Immature natural killer cell (primary cell): Measurements from ENCODE around the gene CD74. TPM values are rescaled to one million over a fixed set of nuclear protein-coding genes. Genes with fewer than 3 reads are reported as not detected.

Experiments
- DNase-seq, 3 donors: peaks; one replicate each; pipeline ENCODE4 v3.0.0; 2022; ENCODE audit warnings: mixed read lengths in 1 of 3
- H3K27ac Mint-ChIP-seq, 6 donors: one replicate each; pipeline ENCODE4 v1.8.0; 2020; ENCODE audit warnings: mixed read lengths in 6 of 6, mild to moderate bottlenecking in 5 of 6, inconsistent platforms in 4 of 6, moderate library complexity in 3 of 6
- H3K27me3 Mint-ChIP-seq, 3 donors: one replicate each; pipeline ENCODE4 v1.8.0; 2020 to 2021; ENCODE audit warnings: low read depth in 3 of 3, mild to moderate bottlenecking in 3 of 3, mixed read lengths in 3 of 3, moderate library complexity in 3 of 3, inconsistent platforms in 1 of 3
- H3K36me3 Mint-ChIP-seq, 3 donors: one replicate each; pipeline ENCODE4 v1.8.0; 2020; ENCODE audit warnings: mixed read lengths in 3 of 3, inconsistent platforms in 2 of 3, mild to moderate bottlenecking in 2 of 3
- H3K4me1 Mint-ChIP-seq, 2 donors: one replicate each; pipeline ENCODE4 v1.8.0; 2020; ENCODE audit warnings: inconsistent platforms in 2 of 2, mild to moderate bottlenecking in 2 of 2, mixed read lengths in 2 of 2, moderate library complexity in 1 of 2
- H3K4me3 Mint-ChIP-seq, 5 donors: one replicate each; pipeline ENCODE4 v1.8.0; 2020; ENCODE audit warnings: mild to moderate bottlenecking in 5 of 5, mixed read lengths in 5 of 5, inconsistent platforms in 3 of 5, moderate library complexity in 3 of 5
- H3K9me3 Mint-ChIP-seq, 6 donors: one replicate each; pipeline ENCODE4 v1.8.0; 2020; ENCODE audit warnings: mild to moderate bottlenecking in 6 of 6, mixed read lengths in 6 of 6, inconsistent platforms in 4 of 6, moderate library complexity in 3 of 6
- polyA plus RNA-seq, 3 donors: library from polyadenylated mRNA; unstranded; fragments of 300-500 nt; fragmentation: Illumina TruSeq; gene quantifications; one replicate each; pipeline ENCODE4 v1.2.3, GENCODE V29; 2021

CD74 gene
- polyA plus RNA-seq, 3 donors from 2014 or later, result 982 to 1,268 (median 1,061) TPM

DNA sequence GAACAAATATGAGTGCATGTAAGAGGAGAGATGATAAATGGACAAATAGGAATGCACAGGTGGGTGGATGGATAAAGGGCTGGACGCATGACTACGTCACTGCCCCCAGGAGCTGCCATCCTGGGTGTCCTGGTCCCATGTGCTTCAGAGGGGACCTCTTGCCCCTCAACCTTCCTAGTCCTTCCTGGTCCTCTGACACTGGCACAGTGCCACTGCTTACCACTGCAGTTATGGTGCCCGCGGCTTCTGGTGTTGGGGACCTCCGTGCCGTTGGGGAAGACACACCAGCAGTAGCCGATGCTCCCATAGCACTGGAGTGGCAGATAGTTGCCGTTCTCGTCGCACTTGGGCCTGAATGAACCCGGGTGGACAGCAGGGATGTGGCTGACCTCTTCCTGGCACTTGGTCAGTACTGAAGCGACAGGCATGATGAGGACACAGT is 9.8 kb downstream of the CD74 start:
- no peak for DNase-seq
- H3K27ac Mint-ChIP-seq, result peak overlapping the region in 3 of 6 donors; percentile 28 to 50 (median 40)
- peaks cover 3 to 5% (median 5%) of the 10 kb centered on the region in 3 donors for H3K27me3 Mint-ChIP-seq
- no peaks in the 10 kb centered on the region for H3K9me3 Mint-ChIP-seq
- H3K4me1 Mint-ChIP-seq, result peaks cover 6% of the 10 kb centered on the region in 2 donors
- no peak overlapping the region for H3K4me3 Mint-ChIP-seq
- peaks cover 5 to 25% (median 16%) of the 10 kb centered on the region in 3 donors for H3K36me3 Mint-ChIP-seq

DNA sequence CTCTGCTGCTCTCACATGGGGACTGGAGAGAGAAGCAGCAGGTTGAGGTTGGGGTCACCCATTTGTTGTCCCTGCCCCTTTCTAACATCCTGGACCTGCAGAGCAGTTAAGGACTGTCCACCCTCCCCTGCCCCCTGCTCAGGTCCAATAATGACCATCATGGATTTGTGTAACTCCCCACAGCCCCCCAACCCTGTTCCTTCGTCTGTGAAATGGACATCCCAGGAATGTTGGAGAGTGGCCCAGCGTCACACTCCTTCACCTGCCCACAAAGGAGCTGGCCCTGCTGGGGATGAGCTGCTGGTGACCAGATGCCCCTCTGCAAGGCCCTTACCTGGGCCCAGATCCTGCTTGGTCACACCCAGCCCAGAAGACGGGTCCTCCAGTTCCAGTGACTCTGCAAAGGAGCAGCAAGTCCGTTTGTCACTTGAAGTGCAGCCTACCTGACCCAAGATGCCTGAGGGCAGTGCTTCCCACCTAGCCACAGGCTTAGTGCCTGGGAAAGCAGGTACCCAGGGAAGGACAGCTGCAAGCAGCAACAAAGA is 10.4 kb downstream of the CD74 start:
- Mint-ChIP-seq H3K4me3 (no peak overlapping the region), H3K4me1 (peaks cover 6% of the 10 kb centered on the region in 2 donors), H3K27me3 (peaks cover 3 to 5% (median 5%) of the 10 kb centered on the region in 3 donors), H3K27ac (peak overlapping the region in 3 of 6 donors; percentile 28 to 69 (median 50)), H3K9me3 (no peaks in the 10 kb centered on the region), H3K36me3 (peaks cover 5 to 25% (median 16%) of the 10 kb centered on the region in 3 donors)
- no peak for DNase-seq

GRCh38 chr5:150401376-150402228 is 11.1 kb downstream of the CD74 start:
- peaks cover 4 to 6% of the 10 kb centered on the region in 2 donors for H3K4me1 Mint-ChIP-seq
- peaks cover 5 to 25% (median 17%) of the 10 kb centered on the region in 3 donors for H3K36me3 Mint-ChIP-seq
- no peak for DNase-seq
- no peaks in the 10 kb centered on the region for H3K9me3 Mint-ChIP-seq
- peaks cover 3 to 5% (median 5%) of the 10 kb centered on the region in 3 donors for H3K27me3 Mint-ChIP-seq
- no peak overlapping the region for H3K4me3 Mint-ChIP-seq
- H3K27ac Mint-ChIP-seq, result peak overlapping the region; percentile 68 to 78 (median 73)

- peak overlapping the region in 5 of 6 donors; percentile 68 to 77 (median 73) for H3K27ac Mint-ChIP-seq
- no peak overlapping the region for H3K4me3 Mint-ChIP-seq
- H3K36me3 Mint-ChIP-seq, result peaks cover 7 to 28% (median 23%) of the 10 kb centered on the region in 3 donors
- H3K4me1 Mint-ChIP-seq, result peaks cover 4 to 6% of the 10 kb centered on the region in 2 donors
- peaks cover 3 to 8% (median 5%) of the 10 kb centered on the region in 3 donors for H3K27me3 Mint-ChIP-seq
- H3K9me3 Mint-ChIP-seq, result no peaks in the 10 kb centered on the region
- no peak for DNase-seq
These were observed 11.7 kb downstream of the CD74 start for GRCh38 chr5:150401076-150401375.

- peaks cover 3 to 8% (median 5%) of the 10 kb centered on the region in 3 donors for H3K27me3 Mint-ChIP-seq
- no peak for DNase-seq
- H3K4me3 Mint-ChIP-seq, result no peak overlapping the region
- peaks cover 10 to 31% (median 24%) of the 10 kb centered on the region in 3 donors for H3K36me3 Mint-ChIP-seq
- peak overlapping the region; percentile 18 to 86 (median 73) for H3K27ac Mint-ChIP-seq
- no peaks in the 10 kb centered on the region for H3K9me3 Mint-ChIP-seq
- H3K4me1 Mint-ChIP-seq, result peaks cover 4 to 6% of the 10 kb centered on the region in 2 donors
These were observed 12.2 kb downstream of the CD74 start for GRCh38 chr5:150400316-150401075.

DNA sequence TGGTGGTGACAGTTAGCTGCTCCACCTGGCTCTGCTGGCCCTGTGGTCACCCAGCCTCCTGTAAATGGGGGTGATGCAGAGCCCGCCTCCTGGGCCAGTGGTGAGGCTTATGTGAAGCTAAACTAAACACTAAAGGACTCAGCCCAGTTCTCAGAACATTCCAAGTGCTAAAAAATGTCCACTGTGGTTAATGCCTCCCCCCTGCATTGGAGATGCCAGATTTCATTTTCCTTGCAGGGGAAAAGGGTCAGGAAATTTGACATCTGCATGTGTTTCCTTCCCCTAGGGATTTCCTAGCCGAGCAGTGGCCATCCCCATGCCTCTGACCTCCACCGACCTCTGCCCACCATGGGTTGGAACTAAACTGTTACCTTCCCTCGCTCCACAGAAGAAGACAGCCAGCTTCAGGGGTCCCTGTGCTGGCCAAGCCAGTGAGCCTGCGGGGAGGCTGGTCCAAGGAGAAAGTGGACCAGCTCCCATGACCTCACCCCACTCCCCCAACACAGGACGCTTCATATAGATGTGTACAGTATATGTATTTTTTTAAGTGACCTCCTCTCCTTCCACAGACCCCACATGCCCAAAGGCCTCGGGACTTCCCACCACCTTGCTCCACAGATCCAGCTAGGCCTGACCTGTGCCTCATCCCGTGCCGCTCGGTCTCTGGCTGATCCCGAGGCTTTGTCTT is 13.0 kb downstream of the CD74 start:
- H3K36me3 Mint-ChIP-seq, result peaks cover 10 to 31% (median 28%) of the 10 kb centered on the region in 3 donors
- H3K27me3 Mint-ChIP-seq, result peaks cover 3 to 8% (median 5%) of the 10 kb centered on the region in 3 donors
- H3K27ac Mint-ChIP-seq, result peak overlapping the region in 3 of 6 donors; percentile 40 to 86 (median 49)
- DNase-seq, result no peak
- no peaks in the 10 kb centered on the region for H3K9me3 Mint-ChIP-seq
- H3K4me1 Mint-ChIP-seq, result peaks cover 4 to 6% of the 10 kb centered on the region in 2 donors
- H3K4me3 Mint-ChIP-seq, result no peak overlapping the region

GRCh38 chr5:150398722-150399523 is 13.8 kb downstream of the CD74 start:
- H3K27me3 Mint-ChIP-seq, result peaks cover 3 to 8% (median 5%) of the 10 kb centered on the region in 3 donors
- peak overlapping the region in 4 of 6 donors; percentile 14 to 62 (median 40) for H3K27ac Mint-ChIP-seq

GRCh38 chr5:150397782-150398721 is 14.7 kb downstream of the CD74 start:
- Mint-ChIP-seq H3K4me1 (peaks cover 4 to 6% of the 10 kb centered on the region in 2 donors), H3K27me3 (peaks cover 3 to 8% (median 5%) of the 10 kb centered on the region in 3 donors), H3K36me3 (peaks cover 13 to 31% (median 28%) of the 10 kb centered on the region in 3 donors), H3K4me3 (no peak overlapping the region), H3K9me3 (no peaks in the 10 kb centered on the region), H3K27ac (peak overlapping the region in 3 of 6 donors; percentile 0 to 8 (median 3))
- DNase-seq, result no peak

More at GRCh38 chr5:150398722-150399523, 13.8 kb downstream of the CD74 start:
- no peaks in the 10 kb centered on the region for H3K9me3 Mint-ChIP-seq
- H3K4me3 Mint-ChIP-seq, result no peak overlapping the region
- peak in 1 of 3 donors; percentile 19 for DNase-seq
- peaks cover 4 to 6% of the 10 kb centered on the region in 2 donors for H3K4me1 Mint-ChIP-seq
- peaks cover 10 to 31% (median 28%) of the 10 kb centered on the region in 3 donors for H3K36me3 Mint-ChIP-seq

DNA sequence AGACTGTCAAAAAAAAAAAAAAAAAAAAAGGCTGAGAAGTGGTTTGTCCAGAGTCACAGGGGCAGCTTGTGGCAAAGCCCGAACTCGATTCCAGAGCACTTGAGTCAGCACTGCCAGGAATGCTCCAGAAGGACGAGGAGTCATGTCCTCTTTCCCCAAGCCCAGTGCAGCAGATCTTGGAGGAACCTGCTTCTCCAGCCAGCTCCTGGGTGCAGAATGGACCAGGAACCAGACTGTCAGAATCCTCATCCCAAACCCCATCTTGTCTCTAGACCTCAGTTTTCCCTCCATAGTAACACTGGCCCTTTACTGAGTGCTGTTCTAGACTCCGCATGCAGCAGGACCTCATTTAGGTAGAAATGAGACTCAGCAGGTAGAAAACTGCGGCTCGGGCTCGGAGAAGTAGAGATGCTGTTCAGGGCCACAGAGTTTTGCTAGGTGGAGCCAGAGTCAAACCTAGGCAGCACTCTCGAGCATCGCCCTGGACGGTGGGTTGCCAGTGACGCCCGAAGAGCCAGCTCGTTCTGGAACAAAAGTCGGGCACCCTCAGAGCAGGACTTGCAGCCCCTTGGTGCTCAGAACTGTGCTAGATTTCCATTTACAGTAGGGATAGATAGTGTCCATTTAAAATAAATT is 15.4 kb downstream of the CD74 start:
- Mint-ChIP-seq H3K27me3 (peaks cover 2 to 8% (median 3%) of the 10 kb centered on the region in 3 donors), H3K4me3 (no peak overlapping the region), H3K4me1 (peaks cover 4 to 6% of the 10 kb centered on the region in 2 donors), H3K36me3 (peaks cover 9 to 26% (median 24%) of the 10 kb centered on the region in 3 donors), H3K27ac (peak overlapping the region in 1 of 6 donors; percentile 8), H3K9me3 (no peaks in the 10 kb centered on the region)
- no peak for DNase-seq

GRCh38 chr5:150396267-150396666 is 16.4 kb downstream of the CD74 start:
- Mint-ChIP-seq H3K4me3 (no peak overlapping the region), H3K36me3 (peaks cover 9 to 26% (median 25%) of the 10 kb centered on the region in 3 donors), H3K9me3 (no peaks in the 10 kb centered on the region), H3K4me1 (peaks cover 3 to 4% of the 10 kb centered on the region in 2 donors), H3K27ac (peak overlapping the region in 3 of 6 donors; percentile 44 to 58 (median 50)), H3K27me3 (peaks cover 0 to 8% (median 3%) of the 10 kb centered on the region in 3 donors)
- DNase-seq, result no peak

DNA sequence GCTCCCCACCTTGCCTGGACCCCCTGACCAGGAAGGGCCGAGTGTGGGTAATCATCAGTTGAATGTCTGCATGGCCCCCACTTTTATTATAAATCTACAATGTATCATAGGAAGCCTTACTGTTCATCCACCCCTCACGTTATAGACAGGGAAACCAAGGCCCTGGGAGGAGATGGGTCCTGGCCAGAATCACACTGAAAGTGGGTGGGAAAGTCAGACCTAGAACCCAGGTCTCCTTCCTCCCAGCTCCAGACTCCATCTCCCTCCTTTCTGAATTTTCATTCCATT is 17.1 kb downstream of the CD74 start:
- Mint-ChIP-seq H3K36me3 (peaks cover 9 to 28% (median 20%) of the 10 kb centered on the region in 3 donors), H3K9me3 (no peaks in the 10 kb centered on the region), H3K27me3 (peaks cover 0 to 8% (median 3%) of the 10 kb centered on the region in 3 donors), H3K4me1 (peaks cover 0 to 4% of the 10 kb centered on the region in 2 donors), H3K27ac (peak overlapping the region in 3 of 6 donors; percentile 20 to 50 (median 44)), H3K4me3 (no peak overlapping the region)
- no peak for DNase-seq
